Memory B cell (primary cell): ENCODE measurements around the gene NT5C3A.
A peak's percentile ranks its signal among the peaks of the same experiment; 100 is the strongest.
"Not testable (repeated sequence)": the region's sequence is repeated elsewhere in the genome, so short reads cannot be mapped to it uniquely, and the experiment has no call there.

Source experiments
- ATAC-seq: fragments of 150-1000 bp; cut with Tn5 transposase; 2 replicates; pipeline ENCODE4 v1.10.0; 2021; ENCODE audit warnings: low read depth, mild to moderate bottlenecking, moderate library complexity
- DNase-seq, 2 donors: peaks; one replicate each; pipeline ENCODE4 v3.0.0; 2022; ENCODE audit warnings: low spot score in 2 of 2
- H3K27ac Mint-ChIP-seq: one replicate; pipeline ENCODE4 v1.8.0; 2022; ENCODE audit warnings: mild to moderate bottlenecking, moderate library complexity, mixed read lengths
- H3K27me3 Mint-ChIP-seq: one replicate; pipeline ENCODE4 v1.8.0; 2022; ENCODE audit warnings: mixed read lengths
- H3K36me3 Mint-ChIP-seq: one replicate; pipeline ENCODE4 v1.8.0; 2022; ENCODE audit warnings: mild to moderate bottlenecking, mixed read lengths
- H3K4me1 Mint-ChIP-seq: one replicate; pipeline ENCODE4 v1.8.0; 2022; ENCODE audit warnings: mixed read lengths
- H3K4me3 Mint-ChIP-seq: one replicate; pipeline ENCODE4 v1.8.0; 2022; ENCODE audit warnings: mild to moderate bottlenecking, moderate library complexity, mixed read lengths
- H3K9me3 Mint-ChIP-seq: one replicate; pipeline ENCODE4 v1.8.0; 2022; ENCODE audit warnings: mixed read lengths

The NT5C3A gene

GRCh38 chr7:33041631-33042428 is 20.7 kb downstream of the NT5C3A start:
- DNase-seq: no peak
- ATAC-seq: no peak
- H3K9me3 Mint-ChIP-seq: no peaks in the 10 kb centered on the region
- no peaks in the 10 kb centered on the region for H3K27me3 Mint-ChIP-seq
- no peaks in the 10 kb centered on the region for H3K36me3 Mint-ChIP-seq
- peaks cover 23% of the 10 kb centered on the region for H3K4me1 Mint-ChIP-seq
- no peak overlapping the region for H3K27ac Mint-ChIP-seq
- no peak overlapping the region for H3K4me3 Mint-ChIP-seq

DNA sequence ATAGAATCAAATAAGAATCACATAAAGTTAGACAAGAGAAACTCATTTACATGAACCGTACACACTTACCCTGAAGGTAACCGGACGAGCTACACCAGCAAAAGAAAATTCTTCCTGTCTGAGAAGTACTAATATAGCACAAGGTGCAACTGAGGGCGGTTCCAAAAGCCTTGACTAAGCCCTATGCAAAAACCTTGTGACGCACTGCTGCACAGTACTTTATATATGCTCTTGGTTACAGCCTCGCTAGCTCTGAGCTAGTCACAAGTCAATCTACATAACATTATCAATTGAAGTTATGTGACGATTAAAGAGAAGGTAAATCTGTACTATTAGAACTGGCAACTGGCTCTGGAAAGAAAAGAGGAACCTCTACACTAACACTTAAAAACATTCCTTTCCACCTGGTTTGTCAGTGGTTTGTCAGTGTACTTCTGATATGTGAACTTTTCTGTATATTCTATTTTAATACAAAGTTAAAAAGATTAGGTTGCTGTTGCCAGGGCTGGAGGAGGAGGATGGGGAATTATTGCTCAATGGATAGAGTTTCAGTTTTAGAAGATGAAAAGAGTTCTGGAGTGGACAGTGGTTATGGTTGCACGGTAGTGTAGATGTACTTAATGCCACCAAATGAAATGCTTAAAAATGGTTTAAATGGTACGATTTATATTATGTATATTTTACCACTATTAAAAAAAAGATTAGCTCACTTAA is 21.6 kb downstream of the NT5C3A start:
- peak; percentile 95 for ATAC-seq
- no peaks in the 10 kb centered on the region for H3K36me3 Mint-ChIP-seq
- H3K27me3 Mint-ChIP-seq: no peaks in the 10 kb centered on the region
- H3K9me3 Mint-ChIP-seq: no peaks in the 10 kb centered on the region
- peak; percentile 39 to 48 for DNase-seq
- H3K27ac Mint-ChIP-seq: peak overlapping the region; percentile 84
- peaks cover 23% of the 10 kb centered on the region for H3K4me1 Mint-ChIP-seq
- H3K4me3 Mint-ChIP-seq: peak overlapping the region; percentile 86

GRCh38 chr7:33039903-33040292 is 22.7 kb downstream of the NT5C3A start:
- Mint-ChIP-seq H3K27me3 (no peaks in the 10 kb centered on the region), H3K36me3 (peaks cover 2% of the 10 kb centered on the region), H3K4me1 (peaks cover 21% of the 10 kb centered on the region), H3K4me3 (peak overlapping the region; percentile 79), H3K27ac (peak overlapping the region; percentile 84), H3K9me3 (no peaks in the 10 kb centered on the region)
- no peak for ATAC-seq
- no peak for DNase-seq

GRCh38 chr7:33039257-33039902 is 23.2 kb downstream of the NT5C3A start:
- H3K27ac Mint-ChIP-seq: peak overlapping the region; percentile 84
- H3K9me3 Mint-ChIP-seq: no peaks in the 10 kb centered on the region
- H3K4me3 Mint-ChIP-seq: peak overlapping the region; percentile 79
- H3K36me3 Mint-ChIP-seq: peaks cover 5% of the 10 kb centered on the region
- peaks cover 21% of the 10 kb centered on the region for H3K4me1 Mint-ChIP-seq
- no peaks in the 10 kb centered on the region for H3K27me3 Mint-ChIP-seq
- peak; percentile 28 for ATAC-seq
- DNase-seq: no peak

GRCh38 chr7:33038639-33039038 is 23.9 kb downstream of the NT5C3A start:
- ATAC-seq: no peak
- peak overlapping the region; percentile 50 for H3K27ac Mint-ChIP-seq
- peak overlapping the region; percentile 37 for H3K4me3 Mint-ChIP-seq
- H3K4me1 Mint-ChIP-seq: peaks cover 19% of the 10 kb centered on the region
- H3K27me3 Mint-ChIP-seq: no peaks in the 10 kb centered on the region
- no peaks in the 10 kb centered on the region for H3K9me3 Mint-ChIP-seq
- no peak for DNase-seq
- peaks cover 5% of the 10 kb centered on the region for H3K36me3 Mint-ChIP-seq

DNA sequence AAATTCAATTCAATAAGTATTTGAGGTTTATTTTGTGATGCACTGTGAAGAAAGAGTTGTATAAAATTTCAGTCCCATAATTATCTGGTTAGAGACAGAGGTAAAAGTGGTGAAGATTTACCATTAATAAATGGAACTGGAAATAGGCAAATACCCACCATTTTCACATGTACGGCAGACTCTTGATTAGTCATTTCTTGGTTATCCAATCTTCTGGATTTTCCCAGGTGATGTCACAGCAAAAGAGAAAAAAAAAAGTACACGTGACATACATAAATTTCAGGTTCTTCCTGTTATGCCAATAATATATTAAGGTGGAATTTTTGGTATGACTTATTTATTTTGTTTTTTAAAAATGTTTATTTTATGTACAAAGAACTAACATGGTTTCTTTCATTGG is 26.8 kb downstream of the NT5C3A start:
- H3K4me3 Mint-ChIP-seq: no peak overlapping the region
- H3K27me3 Mint-ChIP-seq: no peaks in the 10 kb centered on the region
- H3K27ac Mint-ChIP-seq: no peak overlapping the region
- peaks cover 15% of the 10 kb centered on the region for H3K4me1 Mint-ChIP-seq
- DNase-seq: no peak
- no peaks in the 10 kb centered on the region for H3K9me3 Mint-ChIP-seq
- peaks cover 6% of the 10 kb centered on the region for H3K36me3 Mint-ChIP-seq
- no peak for ATAC-seq

GRCh38 chr7:33024189-33024757 is 38.3 kb downstream of the NT5C3A start:
- Mint-ChIP-seq H3K27me3 (no peaks in the 10 kb centered on the region), H3K36me3 (peaks cover 10% of the 10 kb centered on the region), H3K9me3 (no peaks in the 10 kb centered on the region), H3K27ac (no peak overlapping the region), H3K4me3 (no peak overlapping the region), H3K4me1 (no peaks in the 10 kb centered on the region)
- no peak for DNase-seq
- ATAC-seq: no peak

DNA sequence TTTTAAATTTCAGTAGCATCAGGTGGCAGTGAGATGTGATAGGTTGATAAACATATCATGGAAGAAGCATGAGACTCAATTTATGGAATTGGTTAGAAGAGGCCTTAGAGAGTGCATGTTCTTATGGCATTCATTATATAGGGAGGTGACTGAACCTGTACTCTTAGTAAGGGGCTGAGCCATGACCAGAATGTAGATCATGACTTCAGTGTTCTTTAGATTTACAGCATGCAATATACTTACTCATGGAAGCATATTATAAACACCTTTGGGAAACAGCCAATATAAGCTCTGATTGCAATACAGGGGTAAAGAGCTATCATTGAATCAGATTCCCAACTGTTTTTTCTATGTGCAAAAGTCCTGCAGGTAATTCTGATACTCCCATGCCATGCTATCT is 50.2 kb downstream of the NT5C3A start:
- Mint-ChIP-seq H3K27ac (no peak overlapping the region), H3K27me3 (no peaks in the 10 kb centered on the region), H3K4me1 (peaks cover 2% of the 10 kb centered on the region), H3K4me3 (no peak overlapping the region), H3K9me3 (no peaks in the 10 kb centered on the region), H3K36me3 (peaks cover 25% of the 10 kb centered on the region)
- no peak for ATAC-seq
- no peak for DNase-seq

DNA sequence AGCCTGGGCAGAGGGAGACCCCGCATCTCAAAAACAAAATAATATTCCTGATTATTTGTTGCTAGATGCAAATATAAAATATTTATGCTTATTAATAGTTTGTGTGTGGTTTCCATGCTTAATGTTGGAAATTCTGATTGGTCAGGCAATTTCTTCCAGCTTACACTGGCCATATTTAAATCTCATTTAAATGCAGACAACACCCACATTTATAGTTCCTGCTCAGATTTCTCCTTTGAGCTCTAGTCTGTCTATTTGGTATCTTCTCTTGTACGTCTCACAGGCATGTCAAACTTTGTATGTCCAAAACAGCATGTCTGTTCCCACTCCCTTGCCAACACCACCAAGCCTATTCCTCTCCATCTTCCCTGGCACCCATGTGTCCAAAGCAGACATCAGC is 52.8 kb downstream of the NT5C3A start:
- Mint-ChIP-seq H3K9me3 (no peaks in the 10 kb centered on the region), H3K27ac (peak overlapping the region; percentile 18), H3K4me1 (peaks cover 2% of the 10 kb centered on the region), H3K4me3 (no peak overlapping the region), H3K27me3 (no peaks in the 10 kb centered on the region), H3K36me3 (peaks cover 23% of the 10 kb centered on the region)
- DNase-seq: no peak
- ATAC-seq: no peak

GRCh38 chr7:33005690-33006089 is 56.9 kb downstream of the NT5C3A start:
- ATAC-seq: not testable (repeated sequence)

GRCh38 chr7:33005193-33005592 is 57.4 kb downstream of the NT5C3A start:
- H3K9me3 Mint-ChIP-seq, H3K36me3 Mint-ChIP-seq, ATAC-seq, H3K4me3 Mint-ChIP-seq, H3K27me3 Mint-ChIP-seq, DNase-seq, H3K27ac Mint-ChIP-seq, H3K4me1 Mint-ChIP-seq: not testable (repeated sequence)

More at GRCh38 chr7:33005690-33006089, 56.9 kb downstream of the NT5C3A start:
- H3K36me3 Mint-ChIP-seq: peaks cover 10% of the 10 kb centered on the region
- not testable (repeated sequence) for H3K27ac Mint-ChIP-seq, H3K4me1 Mint-ChIP-seq, H3K9me3 Mint-ChIP-seq, H3K4me3 Mint-ChIP-seq, H3K27me3 Mint-ChIP-seq, DNase-seq

GRCh38 chr7:33004104-33004616 is 58.4 kb downstream of the NT5C3A start:
- H3K27me3 Mint-ChIP-seq, H3K4me1 Mint-ChIP-seq, H3K4me3 Mint-ChIP-seq, H3K9me3 Mint-ChIP-seq, ATAC-seq, H3K36me3 Mint-ChIP-seq, DNase-seq, H3K27ac Mint-ChIP-seq: not testable (repeated sequence)

- DNase-seq, H3K27ac Mint-ChIP-seq, H3K36me3 Mint-ChIP-seq, H3K9me3 Mint-ChIP-seq, ATAC-seq, H3K4me1 Mint-ChIP-seq, H3K4me3 Mint-ChIP-seq, H3K27me3 Mint-ChIP-seq: not testable (repeated sequence)
Observed at GRCh38 chr7:33003111-33003510, 59.5 kb downstream of the NT5C3A start.

DNA sequence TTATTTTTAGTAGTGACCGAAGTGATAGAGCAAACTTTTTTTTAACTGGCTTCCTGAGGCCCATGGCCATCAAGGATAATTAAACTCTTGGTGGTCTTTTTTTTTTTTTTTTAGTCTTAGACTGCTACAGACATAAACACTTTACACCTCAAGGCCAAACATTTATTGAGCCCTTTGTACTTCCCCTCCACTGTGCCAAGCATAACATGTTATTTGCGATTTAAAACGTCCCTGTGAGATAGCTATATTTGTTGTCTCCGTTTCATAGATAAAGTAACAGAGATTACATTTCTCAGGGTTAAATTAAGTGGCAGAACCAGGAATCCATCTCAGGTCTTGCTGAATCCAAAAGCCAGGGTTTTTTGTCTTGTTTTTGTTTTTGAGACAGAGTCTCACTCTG is 63.2 kb downstream of the NT5C3A start:
- not testable (repeated sequence) for H3K4me3 Mint-ChIP-seq, H3K4me1 Mint-ChIP-seq, H3K36me3 Mint-ChIP-seq, ATAC-seq, H3K27me3 Mint-ChIP-seq, H3K27ac Mint-ChIP-seq, H3K9me3 Mint-ChIP-seq, DNase-seq
